Measurements from ENCODE around the gene ERN2. TPM values are rescaled to one million over a fixed set of nuclear protein-coding genes. Genes with fewer than 3 reads are reported as not detected.

ERN2 gene
- polyA plus RNA-seq, 1 of the 3 experiments (the other 2 are of a cell fraction), result 0.03 TPM

GRCh38 chr16:23705517-23705902, 7.5 kb downstream of the ERN2 start:
- Histone ChIP-seq H3K27me3 (ENCODE audit: insufficient read depth) (no peaks in the 10 kb centered on the region), H3K4me2 (no peak overlapping the region), H3K4me1 (ENCODE audit: control insufficient read depth in 1 of 2, insufficient read depth in 2 of 2, low read depth in 1 of 2, low read length in 1 of 2) (no peaks in the 10 kb centered on the region), H3F3A (replicated peaks; ENCODE audit: insufficient read depth) (no peaks in the 10 kb centered on the region), H3K27ac (ENCODE audit: low read depth in 2 of 2, low read length in 1 of 2) (no peak overlapping the region), H3K4me3 (ENCODE audit: low read depth in 2 of 2, low read length in 1 of 2) (no peak overlapping the region), H3K9me3 (no peaks in the 10 kb centered on the region), H3K9me2 (no peaks in the 10 kb centered on the region), H3K79me2 (ENCODE audit: insufficient read depth) (no peaks in the 10 kb centered on the region), H3K36me3 (replicated peaks in 1 of 2; ENCODE audit: control insufficient read depth in 1 of 2, insufficient read depth in 2 of 2, low read length in 1 of 2) (no peaks in the 10 kb centered on the region), H2AFZ (ENCODE audit: low read depth) (no peak overlapping the region), H4K20me1 (ENCODE audit: insufficient read depth) (no peaks in the 10 kb centered on the region), H3K9ac (no peak overlapping the region)
- ChIA-PET CTCF (interaction anchor here (0.9 kb wide), 1 partner anchor 23 kb away, joined by 3 read pairs; no protein-coding TSS in a partner anchor), POLR2A (no interaction called here)
- WGBS (ENCODE audit: low lambda C conversion rate), result 55% methylated on average over 2 of the region's 2 CpGs
- TF ChIP-seq TAF1 (IDR thresholded peaks at IDR 0.05; ENCODE audit: borderline replicate concordance, low read depth, low read length) (no peak), RAD21 (IDR thresholded peaks at IDR 0.05; ENCODE audit: low read length) (no peak), MAX (IDR thresholded peaks at IDR 0.05; ENCODE audit: low read depth) (no peak), EZH2phosphoT487 (IDR thresholded peaks at IDR 0.05; ENCODE audit: borderline replicate concordance, low read depth) (no peak), EP300 (IDR thresholded peaks at IDR 0.05; ENCODE audit: borderline replicate concordance in 1 of 2, low read depth in 1 of 2, low read length in 1 of 2) (no peak), CHD2 (IDR thresholded peaks at IDR 0.05; ENCODE audit: low read length, partially characterized antibody) (no peak), GATA2 (CRISPR knock-in tag; IDR thresholded peaks at IDR 0.05) (no peak)
- DNase-seq, result no peak

GRCh38 chr16:23704772-23705516, 8.1 kb downstream of the ERN2 start:
- WGBS (ENCODE audit: low lambda C conversion rate), result 64% methylated on average over 17 of the region's 22 CpGs
- Histone ChIP-seq H3F3A (replicated peaks; ENCODE audit: insufficient read depth) (no peaks in the 10 kb centered on the region), H3K4me2 (no peak overlapping the region), H2AFZ (ENCODE audit: low read depth) (no peak overlapping the region), H4K20me1 (ENCODE audit: insufficient read depth) (no peaks in the 10 kb centered on the region), H3K79me2 (ENCODE audit: insufficient read depth) (no peaks in the 10 kb centered on the region), H3K36me3 (replicated peaks in 1 of 2; ENCODE audit: control insufficient read depth in 1 of 2, insufficient read depth in 2 of 2, low read length in 1 of 2) (no peaks in the 10 kb centered on the region), H3K9me3 (no peaks in the 10 kb centered on the region), H3K27ac (ENCODE audit: low read depth in 2 of 2, low read length in 1 of 2) (no peak overlapping the region), H3K27me3 (ENCODE audit: insufficient read depth) (no peaks in the 10 kb centered on the region), H3K9ac (no peak overlapping the region), H3K4me3 (ENCODE audit: low read depth in 2 of 2, low read length in 1 of 2) (no peak overlapping the region), H3K9me2 (no peaks in the 10 kb centered on the region), H3K4me1 (ENCODE audit: control insufficient read depth in 1 of 2, insufficient read depth in 2 of 2, low read depth in 1 of 2, low read length in 1 of 2) (no peaks in the 10 kb centered on the region)
- POLR2A ChIA-PET, result no interaction called here
- DNase-seq, result no peak
- CTCF ChIA-PET, result interaction anchor here (1.7 kb wide), 1 partner anchor 23 kb away, joined by 6 read pairs; no protein-coding TSS in a partner anchor
- TF ChIP-seq, protein P1, sequence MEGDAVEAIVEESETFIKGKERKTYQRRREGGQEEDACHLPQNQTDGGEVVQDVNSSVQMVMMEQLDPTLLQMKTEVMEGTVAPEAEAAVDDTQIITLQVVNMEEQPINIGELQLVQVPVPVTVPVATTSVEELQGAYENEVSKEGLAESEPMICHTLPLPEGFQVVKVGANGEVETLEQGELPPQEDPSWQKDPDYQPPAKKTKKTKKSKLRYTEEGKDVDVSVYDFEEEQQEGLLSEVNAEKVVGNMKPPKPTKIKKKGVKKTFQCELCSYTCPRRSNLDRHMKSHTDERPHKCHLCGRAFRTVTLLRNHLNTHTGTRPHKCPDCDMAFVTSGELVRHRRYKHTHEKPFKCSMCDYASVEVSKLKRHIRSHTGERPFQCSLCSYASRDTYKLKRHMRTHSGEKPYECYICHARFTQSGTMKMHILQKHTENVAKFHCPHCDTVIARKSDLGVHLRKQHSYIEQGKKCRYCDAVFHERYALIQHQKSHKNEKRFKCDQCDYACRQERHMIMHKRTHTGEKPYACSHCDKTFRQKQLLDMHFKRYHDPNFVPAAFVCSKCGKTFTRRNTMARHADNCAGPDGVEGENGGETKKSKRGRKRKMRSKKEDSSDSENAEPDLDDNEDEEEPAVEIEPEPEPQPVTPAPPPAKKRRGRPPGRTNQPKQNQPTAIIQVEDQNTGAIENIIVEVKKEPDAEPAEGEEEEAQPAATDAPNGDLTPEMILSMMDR (IDR thresholded peaks at IDR 0.05), result no peak
- no peak for TF ChIP-seq YY1 (IDR thresholded peaks at IDR 0.05; ENCODE audit: low read depth)
- no peak for TF ChIP-seq USF2 (IDR thresholded peaks at IDR 0.05; ENCODE audit: borderline replicate concordance, low read depth, low read length)
- no peak for TF ChIP-seq RCOR1 (IDR thresholded peaks at IDR 0.05; ENCODE audit: low read length)
- no peak for TF ChIP-seq SMC3 (IDR thresholded peaks at IDR 0.05; ENCODE audit: low read depth, low read length)
- TF ChIP-seq FOSL2 (IDR thresholded peaks at IDR 0.05; ENCODE audit: borderline replicate concordance, low read depth), result no peak
- TF ChIP-seq RAD21 (IDR thresholded peaks at IDR 0.05; ENCODE audit: low read length), result no peak
- TF ChIP-seq, protein P2, sequence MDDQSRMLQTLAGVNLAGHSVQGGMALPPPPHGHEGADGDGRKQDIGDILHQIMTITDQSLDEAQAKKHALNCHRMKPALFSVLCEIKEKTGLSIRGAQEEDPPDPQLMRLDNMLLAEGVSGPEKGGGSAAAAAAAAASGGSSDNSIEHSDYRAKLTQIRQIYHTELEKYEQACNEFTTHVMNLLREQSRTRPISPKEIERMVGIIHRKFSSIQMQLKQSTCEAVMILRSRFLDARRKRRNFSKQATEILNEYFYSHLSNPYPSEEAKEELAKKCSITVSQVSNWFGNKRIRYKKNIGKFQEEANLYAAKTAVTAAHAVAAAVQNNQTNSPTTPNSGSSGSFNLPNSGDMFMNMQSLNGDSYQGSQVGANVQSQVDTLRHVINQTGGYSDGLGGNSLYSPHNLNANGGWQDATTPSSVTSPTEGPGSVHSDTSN (IDR thresholded peaks at IDR 0.05), result no peak
- TF ChIP-seq POLR2AphosphoS5 (IDR thresholded peaks at IDR 0.05; ENCODE audit: low read depth, low read length), result no peak
- no peak for TF ChIP-seq REST (IDR thresholded peaks at IDR 0.05; ENCODE audit: low read depth, low read length)
- no peak for TF ChIP-seq TEAD4 (IDR thresholded peaks at IDR 0.05; ENCODE audit: borderline replicate concordance, insufficient read depth)
- no peak for TF ChIP-seq CHD2 (IDR thresholded peaks at IDR 0.05; ENCODE audit: low read length, partially characterized antibody)
- no peak for TF ChIP-seq EZH2phosphoT487 (IDR thresholded peaks at IDR 0.05; ENCODE audit: borderline replicate concordance, low read depth)
- no peak for TF ChIP-seq GABPA (IDR thresholded peaks at IDR 0.05; ENCODE audit: low read depth)
- no peak for TF ChIP-seq RFX5 (IDR thresholded peaks at IDR 0.05; ENCODE audit: low read length)
